Measurements from ENCODE around the gene NCDN.
"Not testable (repeated sequence)": the region's sequence is repeated elsewhere in the genome, so short reads cannot be mapped to it uniquely, and the experiment has no call there.

The NCDN gene

GRCh38 chr1:35585805-35586204 lies 28.2 kb downstream of the NCDN start:
- H3K4me1 ChIP-seq (ENCODE audit: control insufficient read depth, insufficient read depth, low read length); H3K9me3 ChIP-seq (ENCODE audit: control insufficient read depth, insufficient read depth, low read depth, low read length); H3K27me3 ChIP-seq (ENCODE audit: control insufficient read depth, insufficient read depth, low read length); H3K4me3 ChIP-seq (ENCODE audit: low read depth, low read length); H3K9ac ChIP-seq (ENCODE audit: low read length); H3K27ac ChIP-seq (ENCODE audit: low read depth, low read length); H3K36me3 ChIP-seq (ENCODE audit: control insufficient read depth, insufficient read depth, low read length): not testable (repeated sequence)

- Histone ChIP-seq H3K27me3 (ENCODE audit: control insufficient read depth, insufficient read depth, low read length) (no peaks in the 10 kb centered on the region), H3K27ac (ENCODE audit: low read depth, low read length) (no peak overlapping the region), H3K9me3 (ENCODE audit: control insufficient read depth, insufficient read depth, low read depth, low read length) (no peaks in the 10 kb centered on the region), H3K4me3 (ENCODE audit: low read depth, low read length) (no peak overlapping the region), H3K9ac (ENCODE audit: low read length) (no peak overlapping the region), H3K36me3 (ENCODE audit: control insufficient read depth, insufficient read depth, low read length) (peaks cover 6% of the 10 kb centered on the region; the same call in 1 of the 2 replicates), H3K4me1 (ENCODE audit: control insufficient read depth, insufficient read depth, low read length) (peaks cover 6% of the 10 kb centered on the region; the same call in 1 of the 2 replicates)
Observed at GRCh38 chr1:35586808-35587207, 29.2 kb downstream of the NCDN start.

GRCh38 chr1:35587736-35588135 lies 30.1 kb downstream of the NCDN start:
- Histone ChIP-seq H3K4me1 (ENCODE audit: control insufficient read depth, insufficient read depth, low read length) (peaks cover 6% of the 10 kb centered on the region; the same call in 1 of the 2 replicates), H3K9ac (ENCODE audit: low read length) (no peak overlapping the region), H3K27ac (ENCODE audit: low read depth, low read length) (no peak overlapping the region), H3K4me3 (ENCODE audit: low read depth, low read length) (no peak overlapping the region), H3K9me3 (ENCODE audit: control insufficient read depth, insufficient read depth, low read depth, low read length) (no peaks in the 10 kb centered on the region), H3K36me3 (ENCODE audit: control insufficient read depth, insufficient read depth, low read length) (peaks cover 6% of the 10 kb centered on the region; the same call in 1 of the 2 replicates), H3K27me3 (ENCODE audit: control insufficient read depth, insufficient read depth, low read length) (no peaks in the 10 kb centered on the region)

- Histone ChIP-seq H3K27me3 (ENCODE audit: control insufficient read depth, insufficient read depth, low read length) (no peaks in the 10 kb centered on the region), H3K9me3 (ENCODE audit: control insufficient read depth, insufficient read depth, low read depth, low read length) (no peaks in the 10 kb centered on the region), H3K36me3 (ENCODE audit: control insufficient read depth, insufficient read depth, low read length) (peaks cover 6% of the 10 kb centered on the region; the same call in 1 of the 2 replicates), H3K4me3 (ENCODE audit: low read depth, low read length) (no peak overlapping the region), H3K4me1 (ENCODE audit: control insufficient read depth, insufficient read depth, low read length) (peaks cover 6% of the 10 kb centered on the region; the same call in 1 of the 2 replicates), H3K27ac (ENCODE audit: low read depth, low read length) (no peak overlapping the region), H3K9ac (ENCODE audit: low read length) (no peak overlapping the region)
Observed at GRCh38 chr1:35588197-35588910, 30.8 kb downstream of the NCDN start.

GRCh38 chr1:35589516-35590427 lies 32.2 kb downstream of the NCDN start:
- no peak overlapping the region for H3K9ac ChIP-seq (ENCODE audit: low read length)
- no peak overlapping the region for H3K4me3 ChIP-seq (ENCODE audit: low read depth, low read length)
- no peaks in the 10 kb centered on the region for H3K27me3 ChIP-seq (ENCODE audit: control insufficient read depth, insufficient read depth, low read length)
- no peak overlapping the region for H3K27ac ChIP-seq (ENCODE audit: low read depth, low read length)
- peaks cover 6% of the 10 kb centered on the region; the same call in 1 of the 2 replicates for H3K4me1 ChIP-seq (ENCODE audit: control insufficient read depth, insufficient read depth, low read length)
- H3K9me3 ChIP-seq (ENCODE audit: control insufficient read depth, insufficient read depth, low read depth, low read length), result no peaks in the 10 kb centered on the region
- peaks cover 6% of the 10 kb centered on the region; the same call in 1 of the 2 replicates for H3K36me3 ChIP-seq (ENCODE audit: control insufficient read depth, insufficient read depth, low read length)

GRCh38 chr1:35590476-35591040 lies 33.0 kb downstream of the NCDN start:
- peaks cover 6% of the 10 kb centered on the region; the same call in 1 of the 2 replicates for H3K4me1 ChIP-seq (ENCODE audit: control insufficient read depth, insufficient read depth, low read length)
- H3K27ac ChIP-seq (ENCODE audit: low read depth, low read length), result no peak overlapping the region
- peaks cover 8% of the 10 kb centered on the region for H3K36me3 ChIP-seq (ENCODE audit: control insufficient read depth, insufficient read depth, low read length)
- H3K9ac ChIP-seq (ENCODE audit: low read length), result no peak overlapping the region
- H3K4me3 ChIP-seq (ENCODE audit: low read depth, low read length), result no peak overlapping the region
- H3K9me3 ChIP-seq (ENCODE audit: control insufficient read depth, insufficient read depth, low read depth, low read length), result no peaks in the 10 kb centered on the region
- H3K27me3 ChIP-seq (ENCODE audit: control insufficient read depth, insufficient read depth, low read length), result no peaks in the 10 kb centered on the region

GRCh38 chr1:35591211-35591610 lies 33.6 kb downstream of the NCDN start:
- H3K27ac ChIP-seq (ENCODE audit: low read depth, low read length), result no peak overlapping the region
- peaks cover 11% of the 10 kb centered on the region for H3K36me3 ChIP-seq (ENCODE audit: control insufficient read depth, insufficient read depth, low read length)
- H3K4me3 ChIP-seq (ENCODE audit: low read depth, low read length), result no peak overlapping the region
- H3K9me3 ChIP-seq (ENCODE audit: control insufficient read depth, insufficient read depth, low read depth, low read length), result no peaks in the 10 kb centered on the region
- peaks cover 6% of the 10 kb centered on the region; the same call in 1 of the 2 replicates for H3K4me1 ChIP-seq (ENCODE audit: control insufficient read depth, insufficient read depth, low read length)
- no peak overlapping the region for H3K9ac ChIP-seq (ENCODE audit: low read length)
- no peaks in the 10 kb centered on the region for H3K27me3 ChIP-seq (ENCODE audit: control insufficient read depth, insufficient read depth, low read length)

GRCh38 chr1:35592991-35593769 lies 35.6 kb downstream of the NCDN start:
- H3K36me3 ChIP-seq (ENCODE audit: control insufficient read depth, insufficient read depth, low read length), result peaks cover 11% of the 10 kb centered on the region
- peaks cover 1% of the 10 kb centered on the region; the same call in 1 of the 2 replicates for H3K4me1 ChIP-seq (ENCODE audit: control insufficient read depth, insufficient read depth, low read length)
- H3K27ac ChIP-seq (ENCODE audit: low read depth, low read length), result no peak overlapping the region
- H3K4me3 ChIP-seq (ENCODE audit: low read depth, low read length), result no peak overlapping the region
- H3K9me3 ChIP-seq (ENCODE audit: control insufficient read depth, insufficient read depth, low read depth, low read length), result no peaks in the 10 kb centered on the region
- H3K27me3 ChIP-seq (ENCODE audit: control insufficient read depth, insufficient read depth, low read length), result no peaks in the 10 kb centered on the region
- H3K9ac ChIP-seq (ENCODE audit: low read length), result no peak overlapping the region

- Histone ChIP-seq H3K9ac (ENCODE audit: low read length) (no peak overlapping the region), H3K9me3 (ENCODE audit: control insufficient read depth, insufficient read depth, low read depth, low read length) (no peaks in the 10 kb centered on the region), H3K36me3 (ENCODE audit: control insufficient read depth, insufficient read depth, low read length) (peaks cover 11% of the 10 kb centered on the region), H3K4me1 (ENCODE audit: control insufficient read depth, insufficient read depth, low read length) (no peaks in the 10 kb centered on the region; the same call in 1 of the 2 replicates), H3K27me3 (ENCODE audit: control insufficient read depth, insufficient read depth, low read length) (no peaks in the 10 kb centered on the region), H3K4me3 (ENCODE audit: low read depth, low read length) (no peak overlapping the region), H3K27ac (ENCODE audit: low read depth, low read length) (no peak overlapping the region)
Observed at GRCh38 chr1:35594005-35594760, 36.6 kb downstream of the NCDN start.

- no peak overlapping the region for H3K9ac ChIP-seq (ENCODE audit: low read length)
- H3K4me1 ChIP-seq (ENCODE audit: control insufficient read depth, insufficient read depth, low read length), result no peaks in the 10 kb centered on the region; the same call in 1 of the 2 replicates
- no peak overlapping the region for H3K27ac ChIP-seq (ENCODE audit: low read depth, low read length)
- peaks cover 17% of the 10 kb centered on the region for H3K36me3 ChIP-seq (ENCODE audit: control insufficient read depth, insufficient read depth, low read length)
- H3K4me3 ChIP-seq (ENCODE audit: low read depth, low read length), result no peak overlapping the region
- H3K9me3 ChIP-seq (ENCODE audit: control insufficient read depth, insufficient read depth, low read depth, low read length), result no peaks in the 10 kb centered on the region
- H3K27me3 ChIP-seq (ENCODE audit: control insufficient read depth, insufficient read depth, low read length), result no peaks in the 10 kb centered on the region
Observed at GRCh38 chr1:35595684-35596083, 38.1 kb downstream of the NCDN start.

Data from HUES6 (cell line).